Eye (tissue), 1 donor: ENCODE measurements around the gene LMNTD1.
"Not testable (repeated sequence)": the region's sequence is repeated elsewhere in the genome, so short reads cannot be mapped to it uniquely, and the experiment has no call there.

Source experiments
- DNase-seq: peaks from one replicate; pipeline ENCODE4 v3.0.0-alpha.2; 2015

The LMNTD1 gene

GRCh38 chr12:25488956-25489870 lies 63.9 kb downstream of the LMNTD1 start:
- DNase-seq, result not testable (repeated sequence)

- DNase-seq, result no peak
These were observed 70.5 kb downstream of the LMNTD1 start for GRCh38 chr12:25482625-25483024.

GRCh38 chr12:25480145-25480544 lies 72.9 kb downstream of the LMNTD1 start:
- DNase-seq, result no peak

GRCh38 chr12:25477217-25477616 lies 75.9 kb downstream of the LMNTD1 start:
- DNase-seq, result no peak

GRCh38 chr12:25472453-25472852 lies 80.6 kb downstream of the LMNTD1 start:
- no peak for DNase-seq

GRCh38 chr12:25469861-25470260 lies 83.2 kb downstream of the LMNTD1 start:
- DNase-seq, result no peak

GRCh38 chr12:25469368-25469767 lies 83.7 kb downstream of the LMNTD1 start:
- no peak for DNase-seq

GRCh38 chr12:25463521-25463920 lies 89.6 kb downstream of the LMNTD1 start:
- no peak for DNase-seq

- no peak for DNase-seq
These were observed 90.1 kb downstream of the LMNTD1 start for GRCh38 chr12:25463005-25463404.

GRCh38 chr12:25459541-25459951 lies 93.5 kb downstream of the LMNTD1 start:
- DNase-seq, result no peak

- DNase-seq, result peak; percentile 50
These were observed 95.0 kb downstream of the LMNTD1 start for GRCh38 chr12:25458047-25458552.

GRCh38 chr12:25456474-25456873 lies 96.6 kb downstream of the LMNTD1 start:
- DNase-seq, result no peak

GRCh38 chr12:25455696-25456095 lies 97.4 kb downstream of the LMNTD1 start:
- DNase-seq, result no peak

GRCh38 chr12:25449007-25449406 lies 104.1 kb downstream of the LMNTD1 start:
- no peak for DNase-seq

GRCh38 chr12:25447046-25447445 lies 106.0 kb downstream of the LMNTD1 start:
- DNase-seq, result no peak

- DNase-seq, result no peak
These were observed 114.4 kb downstream of the LMNTD1 start for GRCh38 chr12:25438638-25439037.

GRCh38 chr12:25436206-25437030 lies 116.7 kb downstream of the LMNTD1 start:
- DNase-seq, result peak; percentile 91

GRCh38 chr12:25435431-25435830 lies 117.7 kb downstream of the LMNTD1 start:
- no peak for DNase-seq

- no peak for DNase-seq
These were observed 118.6 kb downstream of the LMNTD1 start for GRCh38 chr12:25434515-25434914.

GRCh38 chr12:25433581-25434325 lies 119.3 kb downstream of the LMNTD1 start:
- no peak for DNase-seq

GRCh38 chr12:25433024-25433423 lies 120.1 kb downstream of the LMNTD1 start:
- no peak for DNase-seq

GRCh38 chr12:25427337-25428249 lies 125.5 kb downstream of the LMNTD1 start:
- no peak for DNase-seq
